ENCODE data around the gene EMILIN2. TPM values are rescaled to one million over a fixed set of nuclear protein-coding genes. Genes with fewer than 3 reads are reported as not detected.

The EMILIN2 gene
- total and polyA plus RNA-seq, 5 donors, result 3.8 to 8.4 (median 6.8) TPM

DNA sequence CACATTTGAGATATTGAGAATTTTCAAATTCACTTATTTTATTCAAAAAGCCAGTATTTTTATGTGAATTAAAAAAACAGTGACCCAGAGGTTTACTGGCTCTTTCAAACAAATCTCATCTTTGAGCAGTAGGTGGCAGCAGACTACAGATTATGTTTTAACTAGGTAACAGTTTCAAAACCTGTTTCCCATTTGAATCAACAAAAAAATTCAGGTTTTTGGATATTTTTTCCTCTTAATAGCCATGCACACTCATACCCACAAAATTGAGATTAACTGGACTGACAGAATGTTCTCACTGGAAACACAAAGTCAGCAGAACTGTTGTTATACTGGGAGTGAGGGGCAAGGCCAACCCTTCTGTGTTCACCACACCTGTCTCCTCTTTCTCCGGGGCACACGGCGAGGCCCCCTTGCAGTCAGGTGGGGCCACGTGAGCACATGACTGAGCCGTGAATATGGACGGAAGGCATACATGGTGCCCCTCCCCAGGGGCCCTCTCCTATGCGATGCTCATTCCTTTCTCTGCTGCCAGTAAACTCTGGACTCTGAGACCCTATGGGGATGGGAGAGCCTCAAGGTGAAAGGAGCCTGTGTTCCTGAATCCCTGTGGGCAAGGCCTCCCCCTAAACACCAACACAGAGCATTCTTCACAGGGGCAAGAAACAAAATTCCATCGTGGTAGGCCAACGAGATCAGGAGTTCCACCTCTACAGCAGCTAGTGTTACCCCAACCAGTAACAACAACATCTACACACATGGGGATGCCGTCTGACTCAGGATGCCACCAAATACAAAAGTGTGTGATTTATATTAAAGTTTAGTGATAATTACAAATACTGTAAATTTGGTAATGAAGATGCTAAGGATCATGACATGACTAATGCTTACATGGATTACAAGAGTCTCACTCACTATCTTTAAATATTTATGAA lies 85.7 kb downstream of the EMILIN2 start:
- 51% methylated on average over 10 of the region's 10 CpGs for WGBS
- no peak overlapping the region for H3K4me3 ChIP-seq (ENCODE audit: low read length)
- no peak overlapping the region for H3K27ac ChIP-seq (ENCODE audit: low read length)
- no peaks in the 10 kb centered on the region for H3K9me3 ChIP-seq (ENCODE audit: control insufficient read depth, low read length)
- no peaks in the 10 kb centered on the region for H3K27me3 ChIP-seq (ENCODE audit: control insufficient read depth, insufficient read depth)
- peak; percentile 55 to 58 for ATAC-seq
- intact Hi-C loops (cut with DNase I), result loop anchor here (5.0 to 10.0 kb wide), 7 partner anchors 130 to 315 kb away; partner anchors contain the start of gene MYL12A (in 2 of the 4)
- H3K4me1 ChIP-seq (ENCODE audit: control insufficient read depth, insufficient read depth, low read length), result no peaks in the 10 kb centered on the region
- no peak for DNase-seq

- H3K4me3 ChIP-seq (ENCODE audit: low read length), result no peak overlapping the region
- no peaks in the 10 kb centered on the region for H3K27me3 ChIP-seq (ENCODE audit: control insufficient read depth, insufficient read depth)
- DNase-seq (no peak), ATAC-seq (no peak)
- H3K4me1 ChIP-seq (ENCODE audit: control insufficient read depth, insufficient read depth, low read length), result no peaks in the 10 kb centered on the region
- no peaks in the 10 kb centered on the region for H3K9me3 ChIP-seq (ENCODE audit: control insufficient read depth, low read length)
- 96% methylated on average over 3 of the region's 3 CpGs for WGBS
- H3K27ac ChIP-seq (ENCODE audit: low read length), result no peak overlapping the region
- intact Hi-C loops (cut with DNase I), result loop anchor here (5.0 to 10.0 kb wide), 7 partner anchors 128 to 313 kb away; partner anchors contain the start of gene MYL12A (in 2 of the 4)
These were observed 87.2 kb downstream of the EMILIN2 start for GRCh38 chr18:2933995-2934394.

DNA sequence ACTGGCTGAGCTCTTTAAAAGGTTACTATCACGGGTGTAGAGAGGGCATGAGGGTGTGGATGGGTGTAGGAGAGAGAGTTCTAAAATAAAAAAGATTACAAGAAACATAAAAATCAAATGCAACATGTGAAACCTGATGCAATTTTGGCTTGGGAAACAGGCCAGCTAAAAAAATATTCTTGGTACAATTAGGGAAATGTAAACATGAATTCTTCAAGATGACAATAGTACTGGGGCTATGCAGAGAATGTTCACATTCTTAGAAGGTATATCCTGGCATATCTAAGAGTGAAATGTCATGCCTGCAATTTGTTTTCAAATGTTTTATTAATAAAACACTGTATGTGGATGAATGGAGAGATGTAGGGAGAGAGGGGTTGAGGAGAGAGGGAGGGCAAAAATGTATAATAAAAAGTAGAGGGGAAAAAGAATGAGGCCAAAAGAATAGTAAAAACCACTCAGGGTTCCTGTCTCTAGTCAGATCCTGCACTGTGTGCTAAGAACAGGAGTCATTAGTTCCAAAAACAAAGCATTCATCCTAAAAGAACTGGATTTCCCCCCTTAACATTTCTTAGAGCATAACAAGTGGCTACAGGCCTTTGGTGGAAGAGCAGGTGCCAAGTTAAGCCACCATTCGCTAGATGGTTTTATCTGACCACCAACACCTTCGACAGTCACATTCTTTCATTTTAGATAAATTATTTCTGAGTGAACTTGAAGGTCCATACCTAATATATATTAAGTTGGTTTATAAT lies 88.8 kb downstream of the EMILIN2 start:
- H3K27ac ChIP-seq (ENCODE audit: low read length), result no peak overlapping the region
- H3K27me3 ChIP-seq (ENCODE audit: control insufficient read depth, insufficient read depth), result no peaks in the 10 kb centered on the region
- H3K4me1 ChIP-seq (ENCODE audit: control insufficient read depth, insufficient read depth, low read length), result no peaks in the 10 kb centered on the region
- 60% methylated on average over 3 of the region's 3 CpGs for WGBS
- ATAC-seq, result no peak
- intact Hi-C loops (cut with DNase I), result loop anchor here in 2 of 4 donors (10.0 kb wide), 3 partner anchors 129 to 309 kb away; partner anchors contain the start of gene MYL12A (in 1 of the 2)
- H3K4me3 ChIP-seq (ENCODE audit: low read length), result no peak overlapping the region
- no peaks in the 10 kb centered on the region for H3K9me3 ChIP-seq (ENCODE audit: control insufficient read depth, low read length)
- no peak for DNase-seq

DNA sequence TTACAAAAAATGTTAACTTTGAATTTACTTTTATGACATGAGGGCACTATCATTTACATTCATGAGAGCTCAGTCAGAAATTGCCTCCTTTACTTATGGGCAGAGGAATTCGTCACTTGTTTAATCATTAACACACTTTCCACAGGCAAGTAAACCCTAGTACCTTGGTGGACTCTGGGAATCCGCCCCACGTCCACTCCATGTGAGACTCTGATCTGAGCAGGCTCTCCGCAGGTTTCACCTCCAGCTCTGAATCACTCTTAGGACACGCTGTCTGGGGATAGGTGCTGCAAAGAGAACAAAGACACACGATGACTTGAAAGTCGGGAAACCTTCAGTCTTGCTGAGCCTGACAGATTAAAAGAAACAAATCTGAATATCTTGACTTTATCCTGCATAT lies 92.5 kb downstream of the EMILIN2 start:
- Histone ChIP-seq H3K27me3 (ENCODE audit: control insufficient read depth, insufficient read depth) (no peaks in the 10 kb centered on the region), H3K4me3 (ENCODE audit: low read length) (no peak overlapping the region), H3K9me3 (ENCODE audit: control insufficient read depth, low read length) (no peaks in the 10 kb centered on the region), H3K4me1 (ENCODE audit: control insufficient read depth, insufficient read depth, low read length) (no peaks in the 10 kb centered on the region), H3K27ac (ENCODE audit: low read length) (no peak overlapping the region)
- ATAC-seq (peak in 1 of 2 donors; percentile 45), DNase-seq (no peak)
- 94% methylated on average over 7 of the region's 7 CpGs for WGBS
- intact Hi-C loops (cut with DNase I), result loop anchor here in 2 of 4 donors (10.0 kb wide), 3 partner anchors 125 to 305 kb away; partner anchors contain the start of gene MYL12A (in 1 of the 2)

DNA sequence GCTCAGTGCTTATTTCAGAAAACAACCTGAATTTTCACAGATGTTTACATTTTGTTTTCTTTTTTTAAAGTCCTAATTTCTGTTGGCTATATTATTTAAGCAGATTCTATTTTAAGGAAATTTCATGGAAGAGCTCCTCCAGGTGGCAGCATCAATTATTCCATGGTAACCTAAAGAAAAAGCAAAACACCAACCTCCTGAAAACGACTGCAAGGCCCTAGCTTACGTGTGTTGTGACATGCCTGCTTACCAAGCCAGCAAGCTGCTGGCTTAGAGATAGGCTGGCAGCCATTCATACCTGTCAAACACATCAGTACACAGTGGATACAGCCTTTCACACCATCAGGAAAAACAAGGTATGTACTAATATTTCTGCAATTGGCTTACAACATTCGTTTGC lies 101.2 kb downstream of the EMILIN2 start:
- ATAC-seq (peak; percentile 75 to 90), DNase-seq (no peak)
- H3K27ac ChIP-seq (ENCODE audit: low read length), result no peak overlapping the region
- intact Hi-C loops (cut with DNase I), result no loop called here
- H3K4me1 ChIP-seq (ENCODE audit: control insufficient read depth, insufficient read depth, low read length), result no peaks in the 10 kb centered on the region
- no peaks in the 10 kb centered on the region for H3K9me3 ChIP-seq (ENCODE audit: control insufficient read depth, low read length)
- no peaks in the 10 kb centered on the region for H3K27me3 ChIP-seq (ENCODE audit: control insufficient read depth, insufficient read depth)
- WGBS, result 25% methylated on average over 3 of the region's 3 CpGs
- no peak overlapping the region for H3K4me3 ChIP-seq (ENCODE audit: low read length)

DNA sequence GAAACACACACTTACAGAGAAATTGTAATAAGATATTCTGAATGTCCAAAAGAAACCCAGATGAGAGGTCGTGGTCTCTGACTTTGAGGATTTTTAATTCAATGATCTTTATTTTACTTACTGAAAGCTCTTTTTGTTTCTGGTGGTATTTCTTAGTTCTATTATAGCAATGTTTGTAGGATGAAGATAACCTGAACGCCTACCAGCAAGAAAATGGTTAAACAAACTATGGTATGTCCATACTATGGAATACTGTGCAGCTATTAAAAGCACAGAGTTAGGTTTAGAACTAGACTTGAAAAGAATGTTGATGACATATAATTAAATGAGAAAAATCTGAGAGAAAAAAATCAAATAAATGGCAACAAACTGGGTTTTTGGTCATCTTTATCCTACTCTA lies 105.8 kb downstream of the EMILIN2 start:
- Histone ChIP-seq H3K4me1 (ENCODE audit: control insufficient read depth, insufficient read depth, low read length) (no peaks in the 10 kb centered on the region), H3K27me3 (ENCODE audit: control insufficient read depth, insufficient read depth) (no peaks in the 10 kb centered on the region), H3K27ac (ENCODE audit: low read length) (no peak overlapping the region), H3K4me3 (ENCODE audit: low read length) (no peak overlapping the region), H3K9me3 (ENCODE audit: control insufficient read depth, low read length) (no peaks in the 10 kb centered on the region)
- intact Hi-C loops (cut with DNase I), result loop anchor here in 1 of 4 donors (10.0 kb wide), 1 partner anchor 62 kb away; the partner anchor contains the start of gene LPIN2
- ATAC-seq (no peak), DNase-seq (no peak)
- WGBS, result 47% methylated on average over 2 of the region's 2 CpGs

DNA sequence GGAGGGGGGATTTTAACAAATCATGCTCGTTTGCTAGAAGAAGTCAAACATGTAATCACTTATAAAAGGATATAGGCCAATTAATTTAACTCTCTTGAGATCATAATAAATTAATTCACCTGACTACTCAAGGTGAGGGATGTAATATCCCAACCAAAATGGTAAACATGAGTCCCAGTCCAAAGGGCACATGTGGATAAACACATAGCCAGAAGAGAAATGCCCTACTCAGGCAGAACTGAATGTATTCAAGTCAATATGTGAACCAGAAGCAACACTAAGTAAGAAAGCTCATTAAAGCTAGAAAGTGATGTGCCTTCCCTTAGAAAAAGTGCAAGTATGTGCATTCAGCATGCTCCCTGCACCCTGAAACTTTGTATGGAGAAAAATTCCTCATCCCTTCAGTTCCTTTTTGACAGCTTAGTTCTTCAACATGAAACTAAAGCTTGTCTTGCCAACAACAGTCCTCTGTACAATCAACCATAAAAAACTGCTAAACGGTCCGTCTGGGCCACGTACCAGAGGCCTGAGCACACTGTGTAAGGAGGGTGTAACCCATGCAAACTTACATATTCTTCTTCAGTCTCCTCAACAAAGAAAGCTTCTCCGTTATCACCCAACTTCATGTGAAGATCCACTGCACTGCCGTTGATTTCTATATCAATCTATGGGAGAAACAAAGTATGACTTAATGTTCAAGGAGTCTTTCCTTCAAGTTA lies 107.3 kb downstream of the EMILIN2 start:
- DNase-seq (no peak), ATAC-seq (no peak)
- Histone ChIP-seq H3K4me3 (ENCODE audit: low read length) (no peak overlapping the region), H3K4me1 (ENCODE audit: control insufficient read depth, insufficient read depth, low read length) (peaks cover 3% of the 10 kb centered on the region), H3K27ac (ENCODE audit: low read length) (no peak overlapping the region), H3K27me3 (ENCODE audit: control insufficient read depth, insufficient read depth) (no peaks in the 10 kb centered on the region), H3K9me3 (ENCODE audit: control insufficient read depth, low read length) (no peaks in the 10 kb centered on the region)
- WGBS, result 93% methylated on average over 6 of the region's 6 CpGs
- intact Hi-C loops (cut with DNase I), result loop anchor here in 1 of 4 donors (10.0 kb wide), 1 partner anchor 61 kb away; the partner anchor contains the start of gene LPIN2

DNA sequence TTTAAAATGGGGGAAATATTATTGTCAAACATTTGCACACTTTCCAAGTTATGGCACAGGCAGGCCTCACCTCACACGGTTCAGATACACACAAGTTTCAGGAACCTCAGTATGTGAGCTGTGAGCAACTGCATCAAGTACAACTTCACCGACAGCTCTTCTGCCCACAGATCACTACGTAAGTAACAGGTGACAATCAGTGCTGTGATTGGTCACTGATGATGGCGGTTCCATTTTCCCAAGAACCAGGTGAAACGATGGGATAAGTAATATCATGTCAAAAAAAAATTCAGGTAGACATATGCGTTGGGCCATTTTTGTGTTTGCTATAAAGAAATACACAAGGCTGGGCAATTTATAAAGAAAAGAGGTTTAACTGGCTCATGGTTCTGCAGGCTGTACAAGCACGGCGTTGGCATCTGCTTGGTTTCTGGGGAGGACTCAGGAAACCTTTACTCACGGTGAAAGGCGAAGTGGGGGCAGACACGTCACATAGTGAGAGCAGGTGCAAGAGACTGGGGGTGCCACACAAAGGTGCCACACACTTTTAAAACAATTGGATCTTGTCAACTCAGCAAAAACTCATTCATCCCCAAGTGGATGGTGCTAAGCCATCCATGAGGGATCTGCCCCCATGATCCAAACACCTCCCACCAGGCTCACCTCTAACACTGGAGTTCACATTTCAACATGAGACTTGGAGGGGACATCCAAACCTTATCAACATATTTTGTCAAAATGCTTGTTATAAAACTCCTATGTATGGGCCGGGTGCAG lies 108.3 kb downstream of the EMILIN2 start:
- DNase-seq (no peak), ATAC-seq (no peak)
- intact Hi-C loops (cut with DNase I), result loop anchor here in 1 of 4 donors (10.0 kb wide), 1 partner anchor 60 kb away; the partner anchor contains the start of gene LPIN2
- no peaks in the 10 kb centered on the region for H3K9me3 ChIP-seq (ENCODE audit: control insufficient read depth, low read length)
- H3K27ac ChIP-seq (ENCODE audit: low read length), result no peak overlapping the region
- no peak overlapping the region for H3K4me3 ChIP-seq (ENCODE audit: low read length)
- H3K27me3 ChIP-seq (ENCODE audit: control insufficient read depth, insufficient read depth), result no peaks in the 10 kb centered on the region
- WGBS, result 97% methylated on average over 12 of the region's 12 CpGs
- peaks cover 3% of the 10 kb centered on the region for H3K4me1 ChIP-seq (ENCODE audit: control insufficient read depth, insufficient read depth, low read length)

DNA sequence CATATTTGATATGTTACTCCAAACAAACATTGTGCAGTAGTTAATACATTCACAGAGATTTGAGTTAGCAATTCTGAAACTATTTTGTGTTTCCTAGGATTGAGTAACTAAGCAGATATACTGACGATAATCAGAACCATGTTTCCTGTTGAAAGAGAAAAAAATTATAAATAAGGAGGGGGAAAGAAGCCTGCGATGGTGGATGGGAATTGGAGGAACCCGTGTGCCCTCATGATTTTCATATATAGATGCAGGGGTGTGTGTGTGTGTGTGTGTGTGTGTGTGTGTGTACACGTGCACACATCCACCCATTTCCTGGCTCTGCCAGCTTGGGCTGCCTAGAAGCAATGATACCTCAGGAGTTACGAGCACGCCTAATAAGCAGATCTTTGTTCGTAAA lies 109.2 kb downstream of the EMILIN2 start:
- DNase-seq (no peak), ATAC-seq (peak in 1 of 2 donors; percentile 37)
- Histone ChIP-seq H3K4me3 (ENCODE audit: low read length) (no peak overlapping the region), H3K9me3 (ENCODE audit: control insufficient read depth, low read length) (no peaks in the 10 kb centered on the region), H3K4me1 (ENCODE audit: control insufficient read depth, insufficient read depth, low read length) (peaks cover 5% of the 10 kb centered on the region), H3K27me3 (ENCODE audit: control insufficient read depth, insufficient read depth) (no peaks in the 10 kb centered on the region), H3K27ac (ENCODE audit: low read length) (no peak overlapping the region)
- intact Hi-C loops (cut with DNase I), result loop anchor here in 1 of 4 donors (10.0 kb wide), 1 partner anchor 59 kb away; the partner anchor contains the start of gene LPIN2
- 70% methylated on average over 7 of the region's 7 CpGs for WGBS
